HepG2 (cell line): ENCODE results near the gene LAMA5. TPM values are rescaled to one million over a fixed set of nuclear protein-coding genes. Genes with fewer than 3 reads are reported as not detected.
A peak's percentile ranks its signal among the peaks of the same experiment; 100 is the strongest.

Experiments
- DMAP1 ChIP-seq: IDR thresholded peaks from 2 replicates; pipeline ENCODE4 v1.6.1; 2016
- EEA1 ChIP-seq: sonication (generic); formaldehyde crosslinking; IDR thresholded peaks from 2 replicates; pipeline ENCODE4 v1.5.1; 2020; ENCODE audit warnings: mild to moderate bottlenecking, missing genetic modification reagents, borderline replicate concordance
- ESRRA ChIP-seq: sonication (generic); formaldehyde crosslinking; IDR thresholded peaks from 2 replicates; pipeline ENCODE4 v1.5.1; 2020; ENCODE audit warnings: mild to moderate bottlenecking, low read depth, missing genetic modification reagents
- EZH2 ChIP-seq: conservative IDR thresholded peaks from 2 replicates; pipeline ENCODE4 v1.6.1; 2012; ENCODE audit warnings: mild to moderate bottlenecking, low read depth, low read length, moderate library complexity
- NCOA5 ChIP-seq: sonication (generic); formaldehyde crosslinking; IDR thresholded peaks from 2 replicates; pipeline ENCODE4 v1.4.0; 2020; ENCODE audit warnings: missing genetic modification reagents
- ONECUT2 ChIP-seq: sonication (generic); formaldehyde crosslinking; IDR thresholded peaks from 2 replicates; pipeline ENCODE4 v1.4.0; 2020; ENCODE audit warnings: missing genetic modification reagents
- PAF1 ChIP-seq: IDR thresholded peaks from 2 replicates; pipeline ENCODE4 v1.6.1; 2016; ENCODE audit warnings: missing genetic modification reagents, missing compliant biosample characterization
- PAX8 ChIP-seq: sonication (generic); formaldehyde crosslinking; IDR thresholded peaks from 2 replicates; pipeline ENCODE4 v1.8.0; 2022; ENCODE audit warnings: mild to moderate bottlenecking, missing genetic modification reagents, borderline replicate concordance
- PHF8 ChIP-seq: sonication (generic); formaldehyde crosslinking; IDR thresholded peaks from 2 replicates; pipeline ENCODE4 v1.5.0; 2020; ENCODE audit warnings: missing genetic modification reagents
- RAD21 ChIP-seq: fragments of 450-650 bp; formaldehyde crosslinking; IDR thresholded peaks from 2 replicates; pipeline ENCODE4 v1.5.0; 2020; ENCODE audit warnings: mild to moderate bottlenecking
- RBM22 ChIP-seq: fragments of 200-400 bp; formaldehyde crosslinking; optimal IDR thresholded peaks from 2 replicates; pipeline ENCODE3; 2017; ENCODE audit warnings: mild to moderate bottlenecking, low read length, moderate library complexity
- RXRB ChIP-seq: IDR thresholded peaks from 2 replicates; pipeline ENCODE4 v1.6.1; 2016; ENCODE audit warnings: borderline replicate concordance, missing genetic modification reagents, missing compliant biosample characterization
- TAF1 ChIP-seq: sonication (generic); formaldehyde crosslinking; IDR thresholded peaks from 2 replicates; pipeline ENCODE4 v1.4.0; 2020; ENCODE audit warnings: missing genetic modification reagents
- ZMYM2 ChIP-seq: sonication (generic); formaldehyde crosslinking; IDR thresholded peaks from 2 replicates; pipeline ENCODE4 v1.8.0; 2022; ENCODE audit warnings: mild to moderate bottlenecking, missing genetic modification reagents
- ZNF205 ChIP-seq: IDR thresholded peaks from 2 replicates; pipeline ENCODE4 v1.6.1; 2018; ENCODE audit warnings: missing biosample characterization, missing genetic modification reagents
- ZNF335 ChIP-seq: sonication (generic); formaldehyde crosslinking; IDR thresholded peaks from 2 replicates; pipeline ENCODE4 v1.4.0; 2020; ENCODE audit warnings: missing genetic modification reagents
- ZNF383 ChIP-seq: sonication (generic); formaldehyde crosslinking; IDR thresholded peaks from 2 replicates; pipeline ENCODE4 v1.4.0; 2020; ENCODE audit warnings: missing genetic modification reagents, mild to moderate bottlenecking, borderline replicate concordance
- ZNF451 ChIP-seq: sonication (generic); formaldehyde crosslinking; IDR thresholded peaks from 2 replicates; pipeline ENCODE4 v1.5.0; 2020; ENCODE audit warnings: mild to moderate bottlenecking, missing genetic modification reagents
- ZNF572 ChIP-seq: sonication (generic); formaldehyde crosslinking; IDR thresholded peaks from 2 replicates; pipeline ENCODE4 v1.5.1; 2020; ENCODE audit warnings: mild to moderate bottlenecking, missing genetic modification reagents
- ZNF776 ChIP-seq: sonication (generic); formaldehyde crosslinking; IDR thresholded peaks from 2 replicates; pipeline ENCODE4 v1.4.0; 2020; ENCODE audit warnings: mild to moderate bottlenecking, missing genetic modification reagents
- polyA plus RNA-seq, 8 experiments: library from polyadenylated mRNA; depleted of rRNA in 3 of 8; stranded (reverse) in 7 of 8; unstranded in 1 of 8; fragments of >200 nt; fragmentation: Illumina TruSeq in 4 of 8; extraction: Trizol in 4 of 8; gene quantifications; 2 replicates each; pipeline versions ENCODE4 v1.2.1 to v1.2.3, GENCODE V29; 2011 to 2016; ENCODE audit warnings: low read depth in 4 of 8, missing spikeins in 1 of 8, mixed read lengths in 1 of 8; ENCODE audit not compliant: insufficient read depth in 1 of 8
- total RNA-seq, 5 experiments: library from RNA; depleted of rRNA; stranded (reverse); fragments of >200 nt; fragmentation: Illumina TruSeq; extraction: Trizol; gene quantifications; 2 replicates each; pipeline ENCODE4 v1.2.3, GENCODE V29; 2016; ENCODE audit warnings: low read depth in 1 of 5
- TF ChIP-seq, protein P1 (sequence below): sonication (generic); formaldehyde crosslinking; IDR thresholded peaks from 2 replicates; pipeline ENCODE4 v1.5.1; 2020; ENCODE audit warnings: missing genetic modification reagents, mild to moderate bottlenecking, borderline replicate concordance
- TF ChIP-seq, protein P2 (sequence below): sonication (generic); formaldehyde crosslinking; conservative IDR thresholded peaks from 2 replicates; pipeline ENCODE4 v1.5.0; 2020; ENCODE audit warnings: missing genetic modification reagents
- TF ChIP-seq, protein P3 (sequence below): sonication (generic); formaldehyde crosslinking; IDR thresholded peaks from 2 replicates; pipeline ENCODE4 v1.4.0; 2020; ENCODE audit warnings: low read depth, mild to moderate bottlenecking, missing genetic modification reagents
- TF ChIP-seq, protein P4 (sequence below): sonication (generic); formaldehyde crosslinking; IDR thresholded peaks from 2 replicates; pipeline ENCODE4 v1.5.0; 2020; ENCODE audit warnings: mild to moderate bottlenecking, low read depth, missing genetic modification reagents, borderline replicate concordance

Gene LAMA5
- total and polyA plus RNA-seq, 2 of the 13 experiments (the other 11 are each of a cell fraction or from before 2014, with no cell fraction given), result 21.0 to 44.7 TPM

DNA sequence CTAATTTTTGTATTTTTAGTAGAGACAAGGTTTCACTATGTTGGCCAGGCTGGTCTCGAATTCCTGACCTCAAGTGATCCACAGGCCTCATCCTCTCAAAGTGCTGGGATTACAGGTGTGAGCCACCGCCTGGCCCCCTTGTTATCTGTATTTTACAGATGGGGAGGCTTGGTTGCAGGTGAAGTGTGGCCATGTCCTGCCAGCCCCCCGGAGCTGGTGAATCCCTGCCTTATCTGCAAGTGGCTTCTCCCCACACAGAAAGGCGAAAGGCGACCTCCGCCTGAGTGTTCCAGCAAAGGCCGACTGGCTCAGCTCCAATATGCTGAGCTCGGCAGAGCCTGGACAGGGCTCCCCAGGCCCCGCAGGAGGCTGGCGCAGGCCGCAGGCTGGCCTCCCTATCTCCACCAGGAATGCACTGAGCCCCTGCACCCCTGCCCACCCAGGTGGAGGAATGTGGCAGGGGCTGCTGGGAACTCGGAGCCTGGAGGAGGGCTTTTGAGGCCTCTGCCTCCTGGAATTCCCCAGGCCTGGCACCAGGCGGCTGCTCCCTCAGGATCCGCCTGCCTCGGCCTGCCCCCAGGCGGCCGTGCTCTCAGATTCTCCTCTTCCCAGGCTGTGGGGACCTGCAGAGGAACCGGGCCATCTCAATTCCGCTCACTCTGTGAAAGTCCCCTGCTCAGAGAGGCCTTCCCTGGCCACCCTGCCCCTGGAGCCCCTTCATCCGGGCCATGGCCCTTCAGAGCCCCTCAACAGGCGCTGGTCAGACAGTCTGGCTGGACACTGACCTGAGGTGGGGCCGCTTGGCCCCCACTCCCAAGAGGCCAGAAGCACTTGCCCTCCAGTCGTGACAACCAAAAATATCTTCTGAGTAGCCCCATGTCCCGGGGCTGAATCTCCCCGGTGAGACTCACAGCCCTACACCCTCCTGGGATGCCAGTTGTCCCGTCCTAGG, 9.3 kb upstream of the LAMA5 start (continued):
- TF ChIP-seq EEA1 (no peak; the same call in 1 of the 2 replicates), EZH2 (no peak), ZNF776 (CRISPR knock-in tag) (peak; percentile 69), ZNF335 (CRISPR knock-in tag) (peak; percentile 61; the same call in 1 of the 2 replicates), PAX8 (CRISPR knock-in tag) (0 out of 2 replicates have a peak, but pooled peaks have one; percentile 86), PHF8 (CRISPR knock-in tag) (peak; percentile 79), ESRRA (CRISPR knock-in tag) (no peak; the same call in 1 of the 2 replicates), DMAP1 (CRISPR knock-in tag) (peak; percentile 78), ZMYM2 (no peak), TAF1 (CRISPR knock-in tag) (peak; percentile 79), NCOA5 (CRISPR knock-in tag) (no peak), RAD21 (CRISPR knock-in tag) (peak; percentile 99), ZNF572 (peak; percentile 73), ZNF383 (CRISPR knock-in tag) (no peak), ZNF451 (peak; percentile 88; the same call in 1 of the 2 replicates), RBM22 (no peak), ZNF205 (peak; percentile 72), PAF1 (peak; percentile 25; the same call in 1 of the 2 replicates), ONECUT2 (no peak), RXRB (CRISPR knock-in tag) (peak; percentile 90)
- TF ChIP-seq, protein P1, sequence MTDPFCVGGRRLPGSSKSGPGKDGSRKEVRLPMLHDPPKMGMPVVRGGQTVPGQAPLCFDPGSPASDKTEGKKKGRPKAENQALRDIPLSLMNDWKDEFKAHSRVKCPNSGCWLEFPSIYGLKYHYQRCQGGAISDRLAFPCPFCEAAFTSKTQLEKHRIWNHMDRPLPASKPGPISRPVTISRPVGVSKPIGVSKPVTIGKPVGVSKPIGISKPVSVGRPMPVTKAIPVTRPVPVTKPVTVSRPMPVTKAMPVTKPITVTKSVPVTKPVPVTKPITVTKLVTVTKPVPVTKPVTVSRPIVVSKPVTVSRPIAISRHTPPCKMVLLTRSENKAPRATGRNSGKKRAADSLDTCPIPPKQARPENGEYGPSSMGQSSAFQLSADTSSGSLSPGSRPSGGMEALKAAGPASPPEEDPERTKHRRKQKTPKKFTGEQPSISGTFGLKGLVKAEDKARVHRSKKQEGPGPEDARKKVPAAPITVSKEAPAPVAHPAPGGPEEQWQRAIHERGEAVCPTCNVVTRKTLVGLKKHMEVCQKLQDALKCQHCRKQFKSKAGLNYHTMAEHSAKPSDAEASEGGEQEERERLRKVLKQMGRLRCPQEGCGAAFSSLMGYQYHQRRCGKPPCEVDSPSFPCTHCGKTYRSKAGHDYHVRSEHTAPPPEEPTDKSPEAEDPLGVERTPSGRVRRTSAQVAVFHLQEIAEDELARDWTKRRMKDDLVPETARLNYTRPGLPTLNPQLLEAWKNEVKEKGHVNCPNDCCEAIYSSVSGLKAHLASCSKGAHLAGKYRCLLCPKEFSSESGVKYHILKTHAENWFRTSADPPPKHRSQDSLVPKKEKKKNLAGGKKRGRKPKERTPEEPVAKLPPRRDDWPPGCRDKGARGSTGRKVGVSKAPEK, result no peak
- TF ChIP-seq, protein P2, sequence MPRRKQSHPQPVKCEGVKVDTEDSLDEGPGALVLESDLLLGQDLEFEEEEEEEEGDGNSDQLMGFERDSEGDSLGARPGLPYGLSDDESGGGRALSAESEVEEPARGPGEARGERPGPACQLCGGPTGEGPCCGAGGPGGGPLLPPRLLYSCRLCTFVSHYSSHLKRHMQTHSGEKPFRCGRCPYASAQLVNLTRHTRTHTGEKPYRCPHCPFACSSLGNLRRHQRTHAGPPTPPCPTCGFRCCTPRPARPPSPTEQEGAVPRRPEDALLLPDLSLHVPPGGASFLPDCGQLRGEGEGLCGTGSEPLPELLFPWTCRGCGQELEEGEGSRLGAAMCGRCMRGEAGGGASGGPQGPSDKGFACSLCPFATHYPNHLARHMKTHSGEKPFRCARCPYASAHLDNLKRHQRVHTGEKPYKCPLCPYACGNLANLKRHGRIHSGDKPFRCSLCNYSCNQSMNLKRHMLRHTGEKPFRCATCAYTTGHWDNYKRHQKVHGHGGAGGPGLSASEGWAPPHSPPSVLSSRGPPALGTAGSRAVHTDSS, result no peak
- TF ChIP-seq, protein P3, sequence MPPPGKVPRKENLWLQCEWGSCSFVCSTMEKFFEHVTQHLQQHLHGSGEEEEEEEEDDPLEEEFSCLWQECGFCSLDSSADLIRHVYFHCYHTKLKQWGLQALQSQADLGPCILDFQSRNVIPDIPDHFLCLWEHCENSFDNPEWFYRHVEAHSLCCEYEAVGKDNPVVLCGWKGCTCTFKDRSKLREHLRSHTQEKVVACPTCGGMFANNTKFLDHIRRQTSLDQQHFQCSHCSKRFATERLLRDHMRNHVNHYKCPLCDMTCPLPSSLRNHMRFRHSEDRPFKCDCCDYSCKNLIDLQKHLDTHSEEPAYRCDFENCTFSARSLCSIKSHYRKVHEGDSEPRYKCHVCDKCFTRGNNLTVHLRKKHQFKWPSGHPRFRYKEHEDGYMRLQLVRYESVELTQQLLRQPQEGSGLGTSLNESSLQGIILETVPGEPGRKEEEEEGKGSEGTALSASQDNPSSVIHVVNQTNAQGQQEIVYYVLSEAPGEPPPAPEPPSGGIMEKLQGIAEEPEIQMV (CRISPR knock-in tag), result 0 out of 2 replicates have a peak, but pooled peaks have one; percentile 34
- TF ChIP-seq, protein P4, sequence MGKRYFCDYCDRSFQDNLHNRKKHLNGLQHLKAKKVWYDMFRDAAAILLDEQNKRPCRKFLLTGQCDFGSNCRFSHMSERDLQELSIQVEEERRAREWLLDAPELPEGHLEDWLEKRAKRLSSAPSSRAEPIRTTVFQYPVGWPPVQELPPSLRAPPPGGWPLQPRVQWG (CRISPR knock-in tag), result no peak
